Measurements from ENCODE around the gene TMEM38A.
A peak's percentile ranks its signal among the peaks of the same experiment; 100 is the strongest.

The TMEM38A gene, protein sequence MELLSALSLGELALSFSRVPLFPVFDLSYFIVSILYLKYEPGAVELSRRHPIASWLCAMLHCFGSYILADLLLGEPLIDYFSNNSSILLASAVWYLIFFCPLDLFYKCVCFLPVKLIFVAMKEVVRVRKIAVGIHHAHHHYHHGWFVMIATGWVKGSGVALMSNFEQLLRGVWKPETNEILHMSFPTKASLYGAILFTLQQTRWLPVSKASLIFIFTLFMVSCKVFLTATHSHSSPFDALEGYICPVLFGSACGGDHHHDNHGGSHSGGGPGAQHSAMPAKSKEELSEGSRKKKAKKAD

DNA sequence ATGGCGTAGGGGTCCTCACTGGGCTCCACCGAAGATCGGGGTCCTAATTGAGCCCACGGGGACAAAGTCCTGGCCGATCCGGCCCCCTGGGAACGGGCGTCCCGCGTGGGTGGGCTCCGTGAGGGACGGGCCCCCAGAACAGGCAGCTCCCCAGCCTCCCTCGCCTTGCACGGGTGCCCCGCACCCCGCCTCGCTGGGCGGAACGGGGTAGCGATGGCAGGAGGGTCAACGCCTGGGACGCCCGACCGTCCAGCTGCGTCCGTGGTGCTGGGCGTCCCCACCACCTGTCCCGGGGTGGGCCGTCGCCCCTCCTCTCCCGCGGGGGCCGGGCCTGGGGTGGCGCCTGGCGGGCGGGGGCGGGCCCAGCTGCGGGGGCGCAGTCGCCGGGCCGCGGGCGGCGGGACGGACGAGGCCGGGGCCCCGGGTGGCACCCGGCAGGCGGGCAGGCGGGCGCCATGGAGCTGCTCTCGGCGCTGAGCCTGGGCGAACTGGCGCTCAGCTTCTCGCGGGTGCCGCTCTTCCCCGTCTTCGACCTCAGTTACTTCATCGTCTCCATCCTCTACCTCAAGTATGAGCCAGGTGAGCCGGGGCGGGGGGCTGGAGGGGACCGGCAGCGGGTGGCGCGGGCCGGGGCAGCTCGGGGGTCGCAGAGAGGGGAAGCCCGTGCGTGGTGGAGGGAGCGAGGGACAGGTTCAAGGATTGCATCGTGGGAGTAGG is at the start of gene TMEM38A:
TMEM38A (plus strand) TSS at position 377 of the 717 bp plus-strand sequence; CDS start at position 456, 79 bp downstream.
- DNase-seq, result peak; percentile 60

DNA sequence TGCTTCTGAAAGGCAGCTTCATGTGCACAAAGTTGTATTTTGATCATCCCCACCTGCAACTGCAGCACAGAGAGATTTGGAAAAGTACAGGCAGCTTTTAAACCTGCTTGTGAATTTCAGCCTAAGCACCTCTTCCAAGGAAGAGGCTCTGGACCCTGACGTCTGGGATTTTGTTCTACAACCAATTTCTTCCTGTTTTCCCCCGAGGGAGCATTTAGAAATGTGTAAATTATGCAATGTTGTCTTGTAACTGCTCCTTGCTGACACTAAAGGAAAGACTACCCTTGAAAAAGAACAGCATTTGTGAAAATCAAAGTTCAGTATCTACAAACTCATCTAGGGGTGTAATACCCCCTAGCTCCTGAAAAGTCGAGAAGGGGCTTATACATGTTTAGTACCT is 48.3 kb upstream of the TMEM38A start:
- no peak for DNase-seq

DNA sequence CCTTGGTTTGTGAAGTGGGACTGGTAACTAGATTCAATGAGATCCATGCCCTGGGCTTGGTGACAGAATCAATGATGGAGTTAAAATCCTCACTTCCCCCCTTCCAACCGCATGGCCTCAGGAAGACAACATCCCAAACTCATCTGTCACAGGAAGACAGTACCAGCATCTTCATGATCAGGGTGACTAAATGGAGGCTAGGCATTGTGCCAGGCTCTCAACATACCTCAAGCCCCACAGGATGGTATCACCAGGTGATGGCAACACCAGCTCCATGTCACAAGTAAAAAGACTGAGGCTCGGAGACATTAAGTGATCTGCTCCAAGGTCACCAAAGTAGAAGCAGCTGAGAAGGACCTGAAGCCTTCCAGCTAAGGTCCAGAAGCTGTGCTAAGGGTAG is 47.1 kb upstream of the TMEM38A start:
- no peak for DNase-seq

DNA sequence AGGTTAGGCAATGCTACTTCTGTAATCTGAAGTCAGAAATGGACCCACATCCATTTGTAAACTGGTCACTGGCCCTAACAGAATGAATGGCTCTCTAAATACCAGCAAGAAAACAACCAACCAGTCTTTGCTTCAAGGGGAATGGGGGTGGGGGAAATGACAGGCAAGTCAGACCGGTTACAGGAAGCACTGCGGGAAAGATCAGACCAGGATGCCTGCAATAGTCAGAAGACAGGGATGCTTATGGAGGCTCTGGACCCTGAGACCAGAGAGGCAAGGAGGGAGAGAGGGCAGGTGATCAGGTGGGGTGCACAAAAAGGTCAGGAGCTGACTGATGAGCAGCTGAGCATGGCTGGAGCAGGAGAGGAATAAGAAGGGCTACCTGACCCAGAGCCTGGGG is 46.0 kb upstream of the TMEM38A start:
- no peak for DNase-seq

DNA sequence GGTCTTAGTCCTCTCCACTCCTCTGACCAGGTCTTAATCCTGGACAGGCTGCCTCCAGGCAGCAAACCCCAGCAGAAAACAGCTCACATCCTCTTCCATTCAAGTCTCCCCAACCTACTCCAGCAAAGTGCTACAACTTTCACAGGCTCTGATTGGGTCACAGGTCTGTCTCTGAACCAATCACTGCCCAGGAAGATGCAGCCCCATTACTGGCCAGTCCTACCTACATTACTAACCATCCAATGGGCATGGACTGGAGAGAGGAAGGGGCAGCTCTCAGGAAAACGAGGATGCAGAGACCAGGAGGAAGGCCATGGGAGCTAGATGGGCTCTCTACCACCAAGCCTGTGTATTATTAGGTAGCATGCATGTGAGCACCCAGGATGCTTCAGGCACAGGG is 45.1 kb upstream of the TMEM38A start:
- DNase-seq, result no peak

DNA sequence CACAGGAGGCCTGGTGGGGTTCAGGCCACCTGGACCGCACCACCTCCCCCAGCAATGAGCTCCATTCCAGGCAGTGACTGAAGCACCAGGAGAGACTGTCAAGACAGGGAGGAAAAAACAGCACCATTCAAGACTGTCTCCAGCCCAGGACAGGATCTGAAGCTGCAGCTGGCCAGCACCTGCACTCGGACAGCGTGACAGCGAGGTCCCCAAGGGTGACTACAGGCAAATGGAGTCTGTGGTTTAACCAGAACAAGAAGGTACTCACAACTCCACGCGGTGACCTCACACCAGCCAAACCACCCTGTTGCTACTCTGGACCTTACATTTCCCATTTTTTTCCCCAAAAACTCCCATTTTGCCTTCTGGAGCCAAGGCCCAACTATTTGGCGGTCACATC is 42.7 kb upstream of the TMEM38A start:
- no peak for DNase-seq

DNA sequence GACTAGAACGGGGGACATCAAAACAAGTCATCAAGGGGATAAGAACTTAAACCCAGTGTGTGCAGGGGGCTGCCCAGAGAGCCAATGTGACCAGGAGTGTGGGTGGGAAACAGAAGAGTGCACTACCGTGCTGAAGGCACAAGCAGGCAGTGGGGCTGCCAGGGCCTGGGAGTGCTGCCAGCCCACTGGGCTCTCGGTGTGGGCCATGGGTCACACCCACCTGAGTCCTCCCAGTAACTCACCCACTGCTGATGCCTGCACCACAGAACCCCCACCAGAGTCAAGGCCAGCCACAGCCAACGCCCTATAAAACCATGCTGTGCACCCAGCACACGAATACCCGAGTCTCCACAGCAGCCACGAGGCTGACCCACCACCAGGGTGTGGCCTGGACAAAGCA is 41.5 kb upstream of the TMEM38A start:
- no peak for DNase-seq

DNA sequence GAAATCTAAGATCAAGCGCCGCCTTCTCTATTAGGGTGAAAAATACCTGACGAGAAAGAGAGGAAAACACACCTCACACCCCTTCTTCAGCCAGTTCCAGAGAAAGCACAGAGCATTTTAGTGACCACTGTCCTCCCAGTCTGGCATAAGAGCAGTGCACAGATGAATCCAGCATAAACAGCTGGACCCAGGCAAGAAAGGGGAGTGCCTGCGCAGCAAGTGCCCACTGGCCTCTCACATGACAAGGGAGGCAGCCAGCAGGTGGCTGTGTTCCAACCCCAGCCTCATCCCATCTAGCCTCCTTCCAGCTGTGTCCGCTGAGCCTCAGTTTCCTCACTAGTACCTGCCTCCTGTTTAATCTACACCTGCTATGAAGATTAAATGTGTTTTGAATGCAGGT is 40.9 kb upstream of the TMEM38A start:
- no peak for DNase-seq

DNA sequence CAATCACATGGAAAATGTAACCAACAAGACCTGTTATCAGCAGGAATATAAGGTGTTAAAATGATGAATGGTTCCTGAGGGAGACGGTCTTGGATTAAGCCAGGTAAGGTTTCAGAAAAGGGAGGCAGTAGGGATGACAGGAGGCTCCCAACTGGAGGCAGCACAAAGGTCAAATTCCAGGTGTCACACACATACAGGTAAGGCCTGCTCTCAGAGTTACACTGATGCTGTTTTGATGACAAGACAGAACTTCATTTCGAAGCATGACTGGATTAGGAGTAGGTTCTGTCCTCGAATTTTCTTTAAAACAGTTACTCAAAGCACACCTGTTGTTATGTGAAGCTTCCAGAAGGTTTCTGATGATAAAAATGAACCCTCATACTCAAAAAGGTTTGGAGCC is 40.4 kb upstream of the TMEM38A start:
- DNase-seq, result no peak

DNA sequence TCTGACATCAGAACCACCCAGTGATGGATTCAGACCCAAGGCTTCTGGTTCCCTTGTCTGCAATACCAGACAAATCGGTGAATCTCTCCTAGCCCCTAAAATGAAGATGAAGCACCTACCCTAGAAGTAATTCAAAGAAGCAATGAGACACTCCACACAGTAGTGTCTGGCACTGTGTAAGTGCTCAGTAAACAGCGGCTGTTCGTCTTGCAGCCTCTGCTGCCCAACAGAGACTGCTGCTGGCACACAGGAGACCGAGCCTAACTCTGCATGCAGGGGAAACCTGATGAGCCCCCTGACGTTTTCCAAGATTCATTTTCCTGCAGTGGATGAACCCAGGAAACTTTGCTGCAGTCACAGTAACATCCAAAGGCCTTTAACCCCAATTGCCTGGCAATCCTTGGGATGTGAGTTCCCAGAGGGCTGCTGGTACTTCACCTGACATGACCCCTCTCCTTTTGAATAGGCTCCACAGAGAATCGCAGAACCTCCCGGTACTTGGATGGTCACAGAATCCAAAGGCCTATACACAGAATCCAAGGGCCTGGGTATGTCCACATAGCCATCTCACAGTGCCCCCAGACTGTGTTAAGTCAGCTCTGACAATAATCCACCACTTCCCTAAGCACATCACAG is 39.7 kb upstream of the TMEM38A start:
- DNase-seq, result no peak

DNA sequence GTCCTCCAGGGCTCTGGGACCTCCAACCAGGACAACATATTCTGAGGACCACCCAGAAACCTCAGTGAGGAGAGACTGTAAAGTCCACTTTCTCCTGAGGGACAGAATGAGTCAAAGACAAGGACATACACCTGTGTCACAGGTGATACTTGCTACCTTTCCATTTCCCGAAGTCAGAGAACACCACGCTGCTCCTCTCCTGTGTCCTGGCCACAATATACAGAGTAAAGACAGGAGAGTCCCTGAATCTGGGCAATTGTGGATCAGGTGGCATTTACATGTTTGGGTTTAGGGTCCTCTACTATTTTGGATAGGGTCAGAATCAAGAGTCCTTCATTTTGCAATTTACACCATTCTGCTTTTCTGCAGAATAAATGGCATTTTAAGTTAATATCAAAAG is 37.9 kb upstream of the TMEM38A start:
- no peak for DNase-seq

DNA sequence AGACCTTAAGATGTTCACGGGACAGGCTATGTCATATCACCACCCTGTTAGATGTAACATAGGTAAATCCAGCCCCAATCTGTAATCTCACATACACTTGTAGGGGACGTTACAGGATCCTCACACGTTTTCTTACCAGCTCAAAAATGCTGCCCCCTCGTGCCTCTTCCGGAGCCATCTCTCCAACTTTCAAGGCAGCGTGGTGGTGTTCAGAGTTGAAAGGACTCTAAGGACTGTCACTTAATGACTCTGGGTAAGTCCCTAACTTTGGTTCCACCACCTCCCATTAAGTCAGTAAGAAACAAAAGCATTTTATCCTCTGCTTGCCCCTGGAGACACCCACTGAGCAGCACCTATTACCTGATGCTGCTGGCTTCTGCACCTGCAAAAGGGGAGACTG is 37.4 kb upstream of the TMEM38A start:
- no peak for DNase-seq

DNA sequence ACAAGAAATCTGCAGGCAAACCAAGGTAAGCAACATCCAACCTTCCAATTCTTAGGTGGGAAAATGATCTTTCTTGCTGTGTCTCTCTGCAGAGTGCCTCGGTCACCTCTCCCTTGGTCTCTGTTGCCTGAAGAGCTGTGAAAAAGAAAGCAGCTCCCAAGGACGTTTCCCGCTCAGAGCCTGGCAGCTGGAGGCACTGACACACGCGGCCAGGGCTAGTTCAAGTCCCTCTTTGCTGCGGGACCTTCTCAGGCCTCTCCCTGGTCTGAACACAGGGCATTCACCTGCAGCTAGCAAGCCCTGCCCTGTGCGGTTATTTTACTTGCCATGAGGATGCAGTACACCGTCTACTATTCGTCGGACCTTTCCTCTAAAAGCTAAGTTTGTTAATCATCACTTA is 36.7 kb upstream of the TMEM38A start:
- no peak for DNase-seq

DNA sequence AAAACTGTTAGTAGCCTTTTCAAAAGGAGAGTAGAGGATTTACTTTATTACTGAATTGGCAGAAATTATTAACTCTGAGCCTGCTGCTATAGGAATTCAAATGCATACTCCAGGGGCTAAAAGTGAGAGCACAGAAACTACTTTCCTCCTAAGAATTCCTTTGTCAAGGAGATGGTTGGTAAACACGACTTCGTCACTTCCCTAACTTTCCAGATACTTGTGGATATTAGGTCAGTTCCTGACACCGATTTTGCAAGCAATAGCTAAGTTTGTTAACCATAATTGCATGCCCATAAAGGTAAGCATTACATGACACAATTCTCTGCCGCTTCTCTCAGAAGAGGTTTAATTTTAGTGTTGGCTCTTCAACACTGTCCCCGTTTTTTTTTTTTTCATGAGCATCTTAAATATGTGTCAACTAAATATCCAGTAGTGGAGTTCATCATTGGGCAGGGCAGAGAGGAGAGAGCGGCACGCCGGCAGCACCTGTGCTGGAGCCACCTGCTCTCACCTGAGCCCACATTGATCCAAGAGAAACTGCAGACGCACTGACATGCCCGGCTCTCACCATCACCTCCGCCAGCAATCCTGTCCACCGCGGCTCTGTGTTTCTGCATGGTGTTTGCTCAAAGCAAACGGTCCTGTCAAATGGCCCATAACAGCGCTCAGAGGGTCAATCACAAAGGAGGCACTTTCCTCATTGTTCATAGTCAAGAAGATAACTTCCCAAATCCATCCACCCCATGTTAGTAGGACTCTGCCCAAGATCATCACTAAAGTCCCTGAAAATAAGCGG is 35.6 kb upstream of the TMEM38A start:
- DNase-seq, result no peak

DNA sequence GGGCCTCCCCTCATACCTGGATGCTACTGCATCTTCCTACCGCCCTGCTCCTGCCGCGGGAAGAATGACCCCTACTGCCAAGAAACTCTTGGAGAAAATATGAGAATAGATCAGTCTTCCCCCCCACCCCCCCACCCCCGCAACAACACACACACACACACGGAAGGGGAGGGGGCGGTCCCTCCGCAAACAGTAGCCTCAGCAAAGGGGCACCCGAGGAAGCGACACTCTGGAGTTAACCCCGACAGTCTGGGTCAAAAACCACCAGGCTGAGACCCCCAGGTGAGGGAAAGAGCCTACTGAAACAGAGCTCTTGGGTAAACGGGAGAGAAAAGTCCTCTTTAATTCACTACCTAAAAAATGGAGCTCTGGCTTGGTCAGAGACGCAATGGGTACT is 34.1 kb upstream of the TMEM38A start:
- DNase-seq, result no peak

DNA sequence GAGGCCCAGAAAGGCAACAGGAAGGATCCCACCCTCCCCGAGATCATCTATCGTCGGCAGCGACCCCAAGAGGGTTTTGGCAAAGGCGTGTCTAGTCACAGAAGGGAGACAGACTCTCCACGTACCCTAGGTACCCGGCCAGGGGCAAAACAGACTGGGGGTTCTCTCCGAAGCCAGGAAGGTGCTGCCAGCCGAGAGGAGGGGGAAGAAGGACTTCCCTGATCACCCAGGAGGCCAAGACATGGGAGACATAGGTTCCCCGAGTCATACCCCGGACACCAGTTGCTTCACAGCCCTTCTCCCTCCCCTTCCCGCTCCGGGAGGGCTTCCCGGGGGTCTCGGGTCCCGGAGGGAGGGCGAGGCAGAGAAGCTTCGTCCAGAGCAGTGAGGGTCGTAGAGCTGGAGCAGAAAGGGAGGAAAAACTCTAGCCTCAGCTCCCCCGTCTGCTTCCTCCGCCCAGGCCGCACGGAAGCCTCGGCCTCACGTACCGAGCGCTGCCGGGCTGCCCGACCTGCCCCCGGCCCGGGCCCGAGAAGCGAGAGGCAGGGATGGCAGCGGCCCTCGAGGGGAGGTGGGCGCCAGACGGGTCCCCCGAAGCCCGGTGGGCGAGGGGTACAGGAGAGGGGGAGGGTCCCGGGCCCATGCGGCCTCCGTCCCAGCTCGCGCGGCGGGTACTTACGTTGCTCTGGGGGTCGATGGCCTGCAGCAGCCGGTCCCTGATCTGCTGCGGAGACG is 33.6 kb upstream of the TMEM38A start:
- no peak for DNase-seq

DNA sequence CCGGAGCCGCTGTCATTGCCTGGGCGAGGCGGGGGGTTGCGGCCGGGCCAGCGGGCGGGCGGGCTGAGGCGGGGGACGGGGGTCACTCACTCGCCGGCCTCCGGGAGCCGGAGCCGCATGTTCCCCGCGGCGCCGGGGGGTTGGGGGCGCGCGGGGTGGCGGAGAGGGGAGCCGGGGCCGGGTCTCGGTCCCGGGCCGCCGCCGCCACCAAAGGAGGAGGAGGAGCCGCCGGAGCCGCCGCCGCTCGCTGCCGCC is 33.1 kb upstream of the TMEM38A start:
- DNase-seq, result peak; percentile 49

DNA sequence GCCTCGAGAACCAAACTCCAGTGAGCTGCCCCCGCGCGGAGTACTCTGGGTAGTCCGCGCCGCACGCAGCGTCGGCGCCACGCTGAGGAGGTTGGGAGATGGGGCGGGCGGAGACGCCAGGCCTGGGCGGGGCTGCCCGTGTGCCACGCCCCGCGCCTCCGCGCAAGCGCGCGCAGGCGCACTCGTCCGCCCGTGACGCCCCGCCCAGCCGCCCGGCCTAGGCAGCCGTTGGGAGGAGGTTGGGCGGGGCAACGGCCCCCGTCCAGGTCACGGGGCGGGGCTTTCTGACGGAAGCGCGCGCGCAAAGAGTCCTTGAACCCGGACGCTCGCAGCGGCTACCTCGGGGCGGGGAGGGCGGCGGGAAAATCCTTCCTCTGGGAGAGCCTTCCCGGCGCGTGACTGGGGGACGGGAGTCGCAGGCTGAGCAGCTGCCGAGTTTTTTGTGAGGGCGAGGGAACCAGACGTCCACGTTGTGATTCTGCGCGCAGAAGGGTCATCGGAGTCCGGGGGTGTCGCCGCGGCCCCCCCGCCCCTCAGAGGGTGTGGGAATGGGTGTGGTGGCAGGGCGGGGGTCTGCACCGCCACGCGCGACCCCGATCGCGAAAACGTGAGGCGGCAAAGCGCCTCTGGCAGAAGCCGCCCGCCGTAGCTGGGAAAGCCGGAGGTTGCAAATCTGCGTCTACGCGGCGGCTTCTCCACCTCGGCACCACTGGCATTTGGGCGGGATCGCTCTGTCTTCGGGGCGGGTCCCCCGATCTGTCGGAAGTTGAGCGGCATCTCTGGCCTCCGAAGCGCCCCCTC is 32.6 kb upstream of the TMEM38A start, which contains the start of gene MED26:
MED26 (minus strand) TSS at position 22 of the 801 bp plus-strand sequence. CDS start 261 bp downstream, outside the sequence.
- peak; percentile 99 for DNase-seq

DNA sequence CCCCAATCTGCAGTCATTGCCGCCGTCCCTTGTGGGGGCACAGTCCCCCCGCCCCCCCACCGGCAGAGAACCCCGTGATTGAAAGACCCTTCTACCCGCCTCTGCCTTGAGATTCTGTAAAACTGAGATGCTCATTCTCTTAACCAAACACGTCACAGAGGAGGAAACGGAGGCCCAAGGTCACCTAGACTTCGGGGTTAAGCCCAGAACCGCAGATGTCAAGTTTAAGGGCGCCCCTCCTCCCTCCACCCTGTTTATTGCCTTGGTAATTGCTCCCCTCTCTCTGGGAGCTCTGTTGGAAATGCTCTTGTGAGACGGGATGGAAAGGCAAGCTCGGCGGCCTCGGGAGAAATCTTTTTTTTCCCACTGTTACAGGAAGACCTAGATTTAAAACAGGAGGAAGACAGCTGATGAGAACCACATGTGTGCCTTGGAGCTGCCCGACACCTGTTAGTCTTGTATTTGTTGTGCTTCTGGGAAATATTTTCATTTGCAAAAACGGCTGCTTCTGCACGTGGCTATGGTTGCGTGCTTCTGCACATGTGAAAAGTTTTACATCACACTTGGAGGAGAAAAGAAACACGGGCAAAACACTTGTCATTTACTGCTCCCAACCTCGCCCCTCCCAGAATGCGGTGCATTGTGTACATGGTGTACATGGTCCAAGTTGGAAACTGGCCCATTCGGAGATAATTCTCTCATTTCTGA is 31.8 kb upstream of the TMEM38A start:
- DNase-seq, result peak; percentile 81

DNA sequence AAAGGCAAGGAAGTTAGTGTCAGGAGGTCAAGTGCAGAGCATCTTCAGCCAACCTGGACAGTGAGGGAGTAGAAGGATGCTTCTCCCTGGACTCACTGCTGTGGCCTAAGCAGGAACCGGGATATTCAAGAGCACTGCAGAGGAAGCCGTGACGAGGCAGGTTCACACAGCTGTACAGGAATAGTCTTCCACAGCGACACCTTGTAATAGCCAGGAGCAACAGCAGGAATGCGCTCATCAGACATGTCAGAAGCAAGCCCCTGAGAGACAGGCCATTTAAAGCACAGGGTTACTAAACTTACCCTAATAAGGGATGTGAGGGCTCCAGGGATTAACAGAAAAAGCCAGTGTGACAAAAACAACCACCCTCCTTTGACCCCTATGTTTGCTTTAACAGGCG is 29.5 kb upstream of the TMEM38A start:
- DNase-seq, result no peak

DNA sequence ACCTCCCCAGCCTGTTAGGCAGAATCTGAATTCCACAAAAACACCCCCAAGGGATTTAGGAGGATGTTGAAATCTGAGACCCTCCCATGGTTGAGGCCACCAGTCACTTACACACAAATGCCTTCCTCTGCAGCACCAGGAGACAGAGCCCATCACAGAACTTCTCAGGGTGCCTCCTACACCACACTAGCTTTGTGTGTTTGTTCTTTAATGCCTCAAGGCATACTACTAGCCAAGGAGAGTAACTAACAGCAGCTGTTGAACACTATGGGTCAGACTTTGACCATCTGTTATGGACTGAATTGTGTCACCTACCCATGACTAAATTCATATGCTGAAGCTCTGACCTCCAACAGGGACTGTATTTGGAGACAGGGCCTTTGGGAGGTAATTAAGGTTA is 23.4 kb upstream of the TMEM38A start:
- DNase-seq, result no peak

All from right forelimb (tissue), 1 donor.